Kidney (tissue), 14 donors: ENCODE results near the gene HK1. TPM values are rescaled to one million over a fixed set of nuclear protein-coding genes. Genes with fewer than 3 reads are reported as not detected.

Experiments
- DNase-seq, 5 donors: peaks; one replicate each; pipeline ENCODE4 v3.0.0-alpha.2; 2013 to 2020
- FAIRE-seq: peaks from 2 replicates; lab custom pipeline; 2012; peaks lifted over from hg19 to GRCh38; lab: Jason Lieb, UNC
- H3K27ac ChIP-seq, 2 donors: one replicate each; pipeline ENCODE4 v1.7.0; 2013; ENCODE audit warnings: low read depth in 2 of 2, low read length in 2 of 2, inconsistent platforms in 1 of 2
- H3K27me3 ChIP-seq: one replicate; pipeline ENCODE4 v1.7.1; 2013; ENCODE audit warnings: low read length, inconsistent platforms; ENCODE audit not compliant: control insufficient read depth, insufficient read depth
- H3K36me3 ChIP-seq, 3 donors: one replicate each; pipeline versions ENCODE4 v1.7.0 to v1.7.1; 2013; ENCODE audit warnings: low read length in 3 of 3, control low read depth in 1 of 3, inconsistent platforms in 1 of 3; ENCODE audit not compliant: insufficient read depth in 3 of 3, control insufficient read depth in 2 of 3
- H3K4me1 ChIP-seq, 3 donors: one replicate each; pipeline versions ENCODE4 v1.7.0 to v1.7.1; 2013; ENCODE audit warnings: low read length in 3 of 3, inconsistent platforms in 1 of 3, low read depth in 1 of 3; ENCODE audit not compliant: control insufficient read depth in 2 of 3, insufficient read depth in 2 of 3
- H3K4me3 ChIP-seq, 3 donors: one replicate each; pipeline versions ENCODE4 v1.7.0 to v1.8.1; 2013; ENCODE audit warnings: low read length in 3 of 3, control low read depth in 1 of 3, inconsistent platforms in 1 of 3
- H3K9ac ChIP-seq, 3 donors: one replicate each; pipeline versions ENCODE4 v1.7.0 to v1.7.1; 2013; ENCODE audit warnings: low read length in 3 of 3, control low read depth in 1 of 3, inconsistent platforms in 1 of 3
- H3K9me3 ChIP-seq, 3 donors: one replicate each; pipeline versions ENCODE4 v1.7.0 to v1.7.1; 2013; ENCODE audit warnings: low read length in 3 of 3, control low read depth in 1 of 3, inconsistent platforms in 1 of 3; ENCODE audit not compliant: control insufficient read depth in 2 of 3, insufficient read depth in 1 of 3
- CTCF ChIP-seq: IDR thresholded peaks from 3 replicates; pipeline ENCODE4 v1.5.1; 2012; ENCODE audit warnings: mild to moderate bottlenecking, moderate library complexity, borderline replicate concordance; ENCODE audit not compliant: insufficient read depth; ENCODE audit errors: extremely low read depth
- intact Hi-C: fragments of 100-400 bp; cut with DNase I; formaldehyde crosslinking; loops from one replicate; pipeline ENCODE4 v1.11.1; 2022
- polyA plus RNA-seq: library from polyadenylated mRNA; stranded (reverse); fragments of 350-450 nt; fragmentation: Illumina TruSeq; extraction: RNeasy Lipid Tissue Mini Kit (QIAGEN cat#74804); gene quantifications from one replicate; pipeline ENCODE4 v1.2.3, GENCODE V29; 2014; ENCODE audit warnings: low read depth, low replicate concordance; ENCODE audit not compliant: insufficient read depth
- total RNA-seq: library from RNA; stranded (reverse); fragmentation: NEBNext Ultra II Directional; extraction: Animal tissue kit (Norgen Biotek cat#: 25700); gene quantifications from one replicate; pipeline ENCODE4 v1.2.1, GENCODE V29; 2021
- donor health status: control.
- donor health status: control.
- donor health status: control.
- donor health status: control.
- donor health status: control.
- donor health status: DM: yes; HTN: yes; CAD: no.
- donor health status: Normal renal cell carcinoma (clear cell type).

HK1 gene
- total and polyA plus RNA-seq, 2 donors from 2014 or later, result 35.9 to 84.9 TPM

- Histone ChIP-seq H3K27ac (peak within 1 kb of the TSS; percentile 29 to 86), H3K36me3 (no peaks in the 10 kb centered on the region), H3K9ac (peak within 1 kb of the TSS in 2 of 3 donors; percentile 46 to 67), H3K27me3 (no peaks in the 10 kb centered on the region), H3K4me1 (peaks cover 0 to 9% (median 8%) of the 10 kb centered on the region in 3 donors), H3K4me3 (peak within 1 kb of the TSS; percentile 41 to 63 (median 57)), H3K9me3 (no peaks in the 10 kb centered on the region)
- DNase-seq (peak; percentile 92 to 96 (median 93)), FAIRE-seq (no peak)
- intact Hi-C loops, result no loop called here
- no peak for TF ChIP-seq CTCF
Measured at GRCh38 chr10:69451209-69451783, 173.0 kb downstream of the HK1 start, which contains the start of gene TSPAN15. TSS of gene TSPAN15 (plus strand) at chr10:69451465. CDS start at chr10:69451595, 130 bp downstream.

Other genes with a start within 250 kb of the HK1 start
- gene SRGN, start 190.4 kb upstream of the HK1 start, total RNA-seq, result 130 TPM
- 65.7 TPM for gene SRGN, start 190.4 kb upstream of the HK1 start, polyA plus RNA-seq
- gene VPS26A, start 154.3 kb upstream of the HK1 start, total RNA-seq, result 52.5 TPM
- 38.9 TPM for gene VPS26A, start 154.3 kb upstream of the HK1 start, polyA plus RNA-seq
- gene SUPV3L1, start 98.3 kb upstream of the HK1 start, total RNA-seq, result 25.1 TPM
- gene SUPV3L1, start 98.3 kb upstream of the HK1 start, polyA plus RNA-seq, result 48.3 TPM
- gene HKDC1, start 58.2 kb upstream of the HK1 start, total RNA-seq, result 27.4 TPM
- 8.3 TPM for gene HKDC1, start 58.2 kb upstream of the HK1 start, polyA plus RNA-seq
- 0.38 TPM for gene TACR2, start 138.4 kb downstream of the HK1 start, total RNA-seq
- gene TACR2, start 138.4 kb downstream of the HK1 start, polyA plus RNA-seq, result 0.37 TPM
- gene TSPAN15, start 173.0 kb downstream of the HK1 start, total RNA-seq, result 65.4 TPM
- 28.2 TPM for gene TSPAN15, start 173.0 kb downstream of the HK1 start, polyA plus RNA-seq